Measurements from ENCODE around the gene EBF3.

Gene EBF3

GRCh38 chr10:129788215-129788614 is 175.9 kb downstream of the EBF3 start:
- no peak for DNase-seq

GRCh38 chr10:129787557-129787956 is 176.5 kb downstream of the EBF3 start:
- DNase-seq: no peak

GRCh38 chr10:129786216-129786615 is 177.9 kb downstream of the EBF3 start:
- no peak for DNase-seq

- DNase-seq: no peak
Measured at GRCh38 chr10:129785536-129785981, 178.5 kb downstream of the EBF3 start.
